AG04449 (cell line): ENCODE results near the gene RPP25.

Experiments
- CTCF ChIA-PET: fragments of 350-600 bp; formaldehyde crosslinking; extraction: SDS; loops from one replicate; lab custom pipeline; 2021; ENCODE audit warnings: antibody characterized with exemption; lab: Yijun Ruan, JAX
- POLR2A ChIA-PET: fragments of 400-600, 350-600 bp; formaldehyde crosslinking; extraction: SDS; loops from one replicate; lab custom pipeline; 2020; ENCODE audit warnings: antibody characterized with exemption, inconsistent platforms; lab: Yijun Ruan, JAX
- DNase-seq: peaks from one replicate; pipeline ENCODE4 v3.0.0-alpha.2; 2010; ENCODE audit warnings: low read depth, low spot score
- H3K4me3 ChIP-seq: 2 replicates; pipeline ENCODE4 v1.5.1; 2011; ENCODE audit warnings: low read depth, mild to moderate bottlenecking, control low read depth, low read length
- CTCF ChIP-seq: IDR thresholded peaks from one replicate; pipeline ENCODE4 v1.5.1; 2011; ENCODE audit warnings: mild to moderate bottlenecking, moderate library complexity, low read length, control low read depth, inconsistent platforms; ENCODE audit not compliant: insufficient read depth; ENCODE audit errors: missing control alignments

The RPP25 gene

DNA sequence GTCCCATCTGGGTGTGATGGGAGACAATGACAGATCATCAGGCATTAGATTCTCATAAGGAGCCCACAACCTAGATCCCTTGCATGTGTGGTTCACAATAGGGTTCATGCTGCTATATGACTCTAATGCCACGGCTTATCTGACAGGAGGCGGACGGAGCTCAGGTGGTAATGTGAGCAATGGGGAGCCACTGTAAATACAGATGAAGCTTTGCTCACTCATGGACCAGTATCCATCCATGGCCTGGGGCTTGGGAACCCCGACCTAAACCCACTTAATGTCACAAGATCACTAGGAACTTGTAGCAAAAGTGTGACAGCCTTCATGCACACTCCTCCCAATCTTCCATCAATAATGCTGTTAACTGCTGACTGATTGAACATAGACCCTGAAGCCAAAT lies 47.9 kb downstream of the RPP25 start:
- ChIA-PET POLR2A (no interaction called here), CTCF (interaction anchor here (1.4 kb wide), 1 partner anchor 12 kb away, joined by 5 read pairs; no protein-coding TSS in a partner anchor)
- no peak overlapping the region for H3K4me3 ChIP-seq
- TF ChIP-seq CTCF = no peak
- no peak for DNase-seq

GRCh38 chr15:74907163-74907870 lies 49.3 kb downstream of the RPP25 start:
- CTCF ChIA-PET = interaction anchor here (0.8 to 8.8 kb wide), 4 partner anchors 8 to 127 kb away, joined by 4 to 134 read pairs (median 8); partner anchors contain the start of gene MPI
- peak overlapping the region; percentile 73 for H3K4me3 ChIP-seq
- TF ChIP-seq CTCF = no peak
- POLR2A ChIA-PET = interaction anchor here (1.0 to 1.7 kb wide), 6 partner anchors 9 to 126 kb away, joined by 3 to 13 read pairs (median 6); partner anchors contain the start of genes COX5A, CSK and MPI
- no peak for DNase-seq

GRCh38 chr15:74906450-74907162 lies 50.0 kb downstream of the RPP25 start, which contains the start of gene FAM219B:
Gene FAM219B (minus strand): TSS chr15:74906851. CDS start chr15:74906800, 51 bp downstream.
- DNase-seq = no peak
- CTCF ChIA-PET = interaction anchor here (0.7 to 8.8 kb wide), 12 partner anchors 9 to 275 kb away, joined by 3 to 134 read pairs (median 3); partner anchors contain the start of genes MPI and RPP25
- POLR2A ChIA-PET = interaction anchor here (0.9 to 1.7 kb wide), 8 partner anchors 9 to 125 kb away, joined by 3 to 13 read pairs (median 5); partner anchors contain the start of genes COX5A, CSK and MPI
- TF ChIP-seq CTCF = no peak
- H3K4me3 ChIP-seq = peak within 1 kb of the TSS; percentile 73

- peak overlapping the region; percentile 73 for H3K4me3 ChIP-seq
- TF ChIP-seq CTCF = no peak
- ChIA-PET POLR2A (interaction anchor here (0.9 to 1.7 kb wide), 8 partner anchors 8 to 125 kb away, joined by 3 to 13 read pairs (median 5); partner anchors contain the start of genes COX5A, CSK and MPI), CTCF (interaction anchor here (0.7 to 8.8 kb wide), 12 partner anchors 10 to 274 kb away, joined by 3 to 134 read pairs (median 3); partner anchors contain the start of genes MPI and RPP25)
- no peak for DNase-seq
Observed at GRCh38 chr15:74906067-74906449, 50.5 kb downstream of the RPP25 start.
